Neural progenitor cell (in vitro differentiated cells): Measurements from ENCODE around the gene PRR18. TPM values are rescaled to one million over a fixed set of nuclear protein-coding genes. Genes with fewer than 3 reads are reported as not detected.
A peak's percentile ranks its signal among the peaks of the same experiment; 100 is the strongest.

Experiments used
- DNase-seq: peaks from one replicate; pipeline ENCODE4 v3.0.0-alpha.2; 2016; ENCODE audit warnings: low spot score
- H2AFZ ChIP-seq: fragments of 200-600 bp; sonication (generic); replicated peaks from 2 replicates; pipeline ENCODE4 v1.6.1; 2016; ENCODE audit warnings: antibody characterized with exemption
- H3F3A ChIP-seq: fragments of 200-600 bp; sonication (generic); 2 replicates; pipeline ENCODE4 v1.6.1; 2016; ENCODE audit warnings: antibody characterized with exemption, low read depth
- H3K27ac ChIP-seq: fragments of 200-600 bp; sonication (generic); 2 replicates; pipeline ENCODE4 v1.5.1; 2016; ENCODE audit warnings: mild to moderate bottlenecking
- H3K27me3 ChIP-seq: fragments of 200-600 bp; sonication (generic); 2 replicates; pipeline ENCODE4 v1.6.1; 2016; ENCODE audit warnings: mild to moderate bottlenecking, moderate library complexity
- H3K36me3 ChIP-seq: fragments of 200-600 bp; sonication (generic); 2 replicates; pipeline ENCODE4 v1.5.1; 2016
- H3K4me1 ChIP-seq: fragments of 200-600 bp; sonication (generic); 2 replicates; pipeline ENCODE4 v1.6.1; 2016; ENCODE audit warnings: mixed run types
- H3K4me2 ChIP-seq: fragments of 200-600 bp; sonication (generic); 2 replicates; pipeline ENCODE4 v1.6.1; 2016
- H3K4me3 ChIP-seq: fragments of 200-600 bp; sonication (generic); 2 replicates; pipeline ENCODE4 v1.5.1; 2016
- H3K79me2 ChIP-seq: fragments of 200-600 bp; sonication (generic); 2 replicates; pipeline ENCODE4 v1.6.1; 2016; ENCODE audit warnings: low read depth
- H3K9ac ChIP-seq: fragments of 200-600 bp; sonication (generic); 2 replicates; pipeline ENCODE4 v1.6.1; 2016
- H3K9me3 ChIP-seq: fragments of 200-600 bp; sonication (generic); 2 replicates; pipeline ENCODE4 v1.5.1; 2016; ENCODE audit warnings: low read depth
- H4K20me1 ChIP-seq: fragments of 200-600 bp; sonication (generic); 2 replicates; pipeline ENCODE4 v1.6.1; 2016; ENCODE audit warnings: low read depth
- H3K27ac Mint-ChIP-seq: 3 replicates; pipeline ENCODE4 v1.8.0; 2021; ENCODE audit warnings: mixed read lengths
- H3K27me3 Mint-ChIP-seq: 2 replicates; pipeline ENCODE4 v1.8.0; 2022; ENCODE audit warnings: low read depth, mild to moderate bottlenecking, inconsistent platforms, moderate library complexity, mixed read lengths; ENCODE audit not compliant: insufficient read depth
- H3K36me3 Mint-ChIP-seq: 3 replicates; pipeline ENCODE4 v1.8.0; 2021; ENCODE audit warnings: mixed read lengths
- H3K4me1 Mint-ChIP-seq: 3 replicates; pipeline ENCODE4 v1.8.0; 2021; ENCODE audit warnings: mixed read lengths
- H3K4me3 Mint-ChIP-seq: 3 replicates; pipeline ENCODE4 v1.8.0; 2021; ENCODE audit warnings: mild to moderate bottlenecking, moderate library complexity, mixed read lengths
- H3K9me3 Mint-ChIP-seq: 3 replicates; pipeline ENCODE4 v1.8.0; 2020; ENCODE audit warnings: mixed read lengths
- EZH2 ChIP-seq: fragments of 200-600 bp; sonication (generic); IDR thresholded peaks from 2 replicates; pipeline ENCODE4 v1.6.1; 2017; ENCODE audit warnings: antibody characterized with exemption, mild to moderate bottlenecking, moderate library complexity
- EZH2phosphoT487 ChIP-seq: fragments of 200-600 bp; sonication (generic); IDR thresholded peaks from 2 replicates; pipeline ENCODE4 v1.6.1; 2017; ENCODE audit warnings: antibody characterized with exemption
- total RNA-seq: library from RNA; depleted of rRNA; stranded (reverse); fragments of >200 nt; gene quantifications from 2 replicates; pipeline ENCODE4 v1.2.3, GENCODE V29; 2015; ENCODE audit warnings: low replicate concordance
- TF ChIP-seq, protein P1 (sequence below): fragments of 200-600 bp; sonication (generic); IDR thresholded peaks from 2 replicates; pipeline ENCODE4 v1.5.1; 2017; ENCODE audit warnings: antibody characterized with exemption, mild to moderate bottlenecking

PRR18 gene
- total RNA-seq, 1 donor from 2014 or later, result 0.13 TPM

GRCh38 chr6:166331503-166332415 is 23.6 kb upstream of the PRR18 start:
- H3K9me3 ChIP-seq, result no peaks in the 10 kb centered on the region
- no peak overlapping the region for H3K4me2 ChIP-seq
- TF ChIP-seq, protein P1, sequence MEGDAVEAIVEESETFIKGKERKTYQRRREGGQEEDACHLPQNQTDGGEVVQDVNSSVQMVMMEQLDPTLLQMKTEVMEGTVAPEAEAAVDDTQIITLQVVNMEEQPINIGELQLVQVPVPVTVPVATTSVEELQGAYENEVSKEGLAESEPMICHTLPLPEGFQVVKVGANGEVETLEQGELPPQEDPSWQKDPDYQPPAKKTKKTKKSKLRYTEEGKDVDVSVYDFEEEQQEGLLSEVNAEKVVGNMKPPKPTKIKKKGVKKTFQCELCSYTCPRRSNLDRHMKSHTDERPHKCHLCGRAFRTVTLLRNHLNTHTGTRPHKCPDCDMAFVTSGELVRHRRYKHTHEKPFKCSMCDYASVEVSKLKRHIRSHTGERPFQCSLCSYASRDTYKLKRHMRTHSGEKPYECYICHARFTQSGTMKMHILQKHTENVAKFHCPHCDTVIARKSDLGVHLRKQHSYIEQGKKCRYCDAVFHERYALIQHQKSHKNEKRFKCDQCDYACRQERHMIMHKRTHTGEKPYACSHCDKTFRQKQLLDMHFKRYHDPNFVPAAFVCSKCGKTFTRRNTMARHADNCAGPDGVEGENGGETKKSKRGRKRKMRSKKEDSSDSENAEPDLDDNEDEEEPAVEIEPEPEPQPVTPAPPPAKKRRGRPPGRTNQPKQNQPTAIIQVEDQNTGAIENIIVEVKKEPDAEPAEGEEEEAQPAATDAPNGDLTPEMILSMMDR, result no peak
- TF ChIP-seq EZH2 (no peak), EZH2phosphoT487 (no peak)
- H3K27me3 ChIP-seq, result no peaks in the 10 kb centered on the region
- no peak for DNase-seq
- H3F3A ChIP-seq, result no peaks in the 10 kb centered on the region
- no peaks in the 10 kb centered on the region for H3K36me3 ChIP-seq
- Mint-ChIP-seq H3K4me3 (no peak overlapping the region), H3K27ac (no peak overlapping the region), H3K36me3 (peaks cover 15% of the 10 kb centered on the region), H3K9me3 (no peaks in the 10 kb centered on the region), H3K27me3 (peaks cover 3% of the 10 kb centered on the region), H3K4me1 (peaks cover 36% of the 10 kb centered on the region)
- no peak overlapping the region for H3K4me3 ChIP-seq
- peaks cover 78% of the 10 kb centered on the region for H4K20me1 ChIP-seq
- no peak overlapping the region for H3K27ac ChIP-seq
- no peak overlapping the region for H3K9ac ChIP-seq
- peaks cover 18% of the 10 kb centered on the region for H3K4me1 ChIP-seq
- H2AFZ ChIP-seq, result no peak overlapping the region
- H3K79me2 ChIP-seq, result peaks cover 79% of the 10 kb centered on the region

DNA sequence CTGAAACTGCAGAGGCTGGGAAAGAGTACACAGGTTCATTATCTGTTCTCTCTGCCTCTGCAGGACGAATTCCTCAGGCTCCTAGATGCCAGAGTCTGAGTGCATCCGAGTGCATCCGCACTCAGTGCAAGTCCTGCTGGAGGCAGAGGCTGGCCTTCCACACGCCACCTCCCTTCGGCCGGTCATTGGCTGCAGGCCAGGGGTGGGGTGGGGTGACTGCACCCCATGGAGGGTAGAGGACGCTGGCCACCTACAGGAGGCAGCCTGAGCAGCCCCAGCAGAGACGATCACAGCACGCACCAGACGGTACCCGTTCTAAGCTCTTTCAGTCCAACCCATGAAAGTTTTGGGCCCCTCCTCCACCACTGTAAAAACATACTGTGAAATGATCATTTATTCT is 22.4 kb upstream of the PRR18 start:
- Histone ChIP-seq H3K36me3 (no peaks in the 10 kb centered on the region), H3K4me3 (no peak overlapping the region), H2AFZ (no peak overlapping the region), H3K9ac (no peak overlapping the region), H3K27ac (no peak overlapping the region), H3K27me3 (no peaks in the 10 kb centered on the region), H3K4me2 (peak overlapping the region; percentile 45), H3K9me3 (no peaks in the 10 kb centered on the region), H3F3A (no peaks in the 10 kb centered on the region), H3K79me2 (peaks cover 68% of the 10 kb centered on the region), H3K4me1 (peaks cover 18% of the 10 kb centered on the region), H4K20me1 (peaks cover 68% of the 10 kb centered on the region)
- peaks cover 3% of the 10 kb centered on the region for H3K27me3 Mint-ChIP-seq
- no peak overlapping the region for H3K27ac Mint-ChIP-seq
- H3K36me3 Mint-ChIP-seq, result peaks cover 14% of the 10 kb centered on the region
- DNase-seq, result peak; percentile 89
- H3K9me3 Mint-ChIP-seq, result no peaks in the 10 kb centered on the region
- peak overlapping the region; percentile 13 for H3K4me3 Mint-ChIP-seq
- TF ChIP-seq, protein P1, result peak; percentile 56
- TF ChIP-seq EZH2phosphoT487 (no peak), EZH2 (no peak)
- H3K4me1 Mint-ChIP-seq, result peaks cover 36% of the 10 kb centered on the region

GRCh38 chr6:166325383-166326042 is 17.3 kb upstream of the PRR18 start:
- Histone ChIP-seq H3K9ac (no peak overlapping the region), H3K79me2 (peaks cover 22% of the 10 kb centered on the region), H3F3A (no peaks in the 10 kb centered on the region), H3K4me3 (no peak overlapping the region), H3K4me1 (peaks cover 9% of the 10 kb centered on the region), H2AFZ (no peak overlapping the region), H3K36me3 (no peaks in the 10 kb centered on the region), H3K9me3 (no peaks in the 10 kb centered on the region), H3K4me2 (no peak overlapping the region), H4K20me1 (peaks cover 26% of the 10 kb centered on the region), H3K27ac (no peak overlapping the region), H3K27me3 (no peaks in the 10 kb centered on the region)
- no peak for TF ChIP-seq EZH2phosphoT487
- no peak for TF ChIP-seq EZH2
- TF ChIP-seq, protein P1, result no peak
- Mint-ChIP-seq H3K4me3 (no peak overlapping the region), H3K9me3 (no peaks in the 10 kb centered on the region), H3K27ac (no peak overlapping the region), H3K36me3 (peaks cover 10% of the 10 kb centered on the region), H3K4me1 (peaks cover 9% of the 10 kb centered on the region), H3K27me3 (no peaks in the 10 kb centered on the region)
- DNase-seq, result no peak
